OCI-LY7 (cell line): ENCODE results near the gene PRPS1L1. TPM values are rescaled to one million over a fixed set of nuclear protein-coding genes. Genes with fewer than 3 reads are reported as not detected.

Experiments
- BruUV-seq: library from RNA; stranded (reverse); fragments of 400-500 nt; replicated peaks from 2 replicates; lab custom pipeline; 2021; lab: Mats Ljungman, UMichigan
- CTCF ChIA-PET: fragments of 300-600 bp; sonication (Branson Sonifier 250); formaldehyde crosslinking; loops from one replicate; lab custom pipeline; 2022; ENCODE audit warnings: antibody characterized with exemption; ENCODE audit not compliant: unreplicated experiment; lab: Charles Lee
- POLR2A ChIA-PET: fragments of 300-600 bp; sonication (Branson Sonifier 250); formaldehyde crosslinking; loops from one replicate; lab custom pipeline; 2022; ENCODE audit warnings: antibody characterized with exemption; lab: Charles Lee
- DNase-seq: peaks from one replicate; pipeline ENCODE4 v3.0.0-alpha.2; 2015; ENCODE audit warnings: low spot score
- H2AFZ ChIP-seq: fragments of 200-600 bp; sonication (generic), shearing (Covaris generic); 2 replicates; pipeline ENCODE4 v1.6.1; 2014; ENCODE audit warnings: mild to moderate bottlenecking, antibody characterized with exemption, low read length, moderate library complexity
- H3K27ac ChIP-seq: fragments of 200-600 bp; sonication (generic); 2 replicates; pipeline ENCODE4 v1.5.1; 2014; ENCODE audit warnings: mixed run types, low read depth, mild to moderate bottlenecking, moderate library complexity, low read length, inconsistent platforms; ENCODE audit not compliant: poor library complexity, severe bottlenecking
- H3K36me3 ChIP-seq: fragments of 200-600 bp; sonication (generic); 2 replicates; pipeline ENCODE4 v1.6.1; 2014; ENCODE audit warnings: mild to moderate bottlenecking, antibody characterized with exemption, low read length, moderate library complexity, mixed read lengths; ENCODE audit not compliant: insufficient read depth
- H3K4me1 ChIP-seq: fragments of 200-600 bp; sonication (generic); 2 replicates; pipeline ENCODE4 v1.5.1; 2014; ENCODE audit warnings: mild to moderate bottlenecking, low read length; ENCODE audit not compliant: insufficient read depth, poor library complexity, severe bottlenecking
- H3K4me2 ChIP-seq: fragments of 200-600 bp; sonication (generic); 2 replicates; pipeline ENCODE4 v1.6.1; 2014; ENCODE audit warnings: mild to moderate bottlenecking, low read length
- H3K4me3 ChIP-seq: fragments of 200-600 bp; sonication (generic); 2 replicates; pipeline ENCODE4 v1.5.1; 2014; ENCODE audit warnings: mild to moderate bottlenecking, low read depth, low read length; ENCODE audit not compliant: poor library complexity, severe bottlenecking
- H3K79me2 ChIP-seq: fragments of 200-600 bp; sonication (generic); 2 replicates; pipeline ENCODE4 v1.6.1; 2016; ENCODE audit warnings: low read depth, mild to moderate bottlenecking, low read length, moderate library complexity, mixed read lengths; ENCODE audit not compliant: insufficient read depth
- H3K9me2 ChIP-seq: fragments of 200-600 bp; sonication (generic); 2 replicates; pipeline ENCODE4 v1.6.1; 2016; ENCODE audit warnings: mild to moderate bottlenecking, low read length, mixed read lengths; ENCODE audit not compliant: insufficient read depth
- H3K9me3 ChIP-seq: fragments of 200-600 bp; sonication (generic); 2 replicates; pipeline ENCODE4 v1.6.1; 2014; ENCODE audit warnings: mild to moderate bottlenecking, mixed run types, low read length, mixed read lengths
- H4K20me1 ChIP-seq: fragments of 200-600 bp; sonication (generic); 2 replicates; pipeline ENCODE4 v1.6.1; 2014; ENCODE audit warnings: mild to moderate bottlenecking, antibody characterized with exemption, low read length, moderate library complexity, mixed read lengths; ENCODE audit not compliant: insufficient read depth
- CTCF ChIP-seq: fragments of 200-600 bp; sonication (generic); conservative IDR thresholded peaks from 2 replicates; pipeline ENCODE4 v1.5.1; 2014; ENCODE audit warnings: mild to moderate bottlenecking, antibody characterized with exemption, low read length, moderate library complexity, mixed read lengths
- EZH2phosphoT487 ChIP-seq: fragments of 200-600 bp; sonication (generic); IDR thresholded peaks from 2 replicates; pipeline ENCODE4 v1.6.1; 2018; ENCODE audit warnings: low read depth, borderline replicate concordance, mild to moderate bottlenecking, mixed run types, antibody characterized with exemption, low read length, moderate library complexity, mixed read lengths
- intact Hi-C: fragments of 100-400 bp; cut with micrococcal nuclease; formaldehyde crosslinking; loops from one replicate; pipeline ENCODE4 v1.10.0; 2022; ENCODE audit not compliant: unreplicated experiment
- total RNA-seq, 2 experiments: library from RNA; depleted of rRNA in 1 of 2; stranded (reverse); fragments of >200 nt in 1 of 2; shearing (Covaris generic) in 1 of 2; gene quantifications; 2 replicates each; pipeline ENCODE4 v1.2.3, GENCODE V29; 2014 to 2022

PRPS1L1 gene
- total RNA-seq, 2 experiments from 2014 or later, result not detected

DNA sequence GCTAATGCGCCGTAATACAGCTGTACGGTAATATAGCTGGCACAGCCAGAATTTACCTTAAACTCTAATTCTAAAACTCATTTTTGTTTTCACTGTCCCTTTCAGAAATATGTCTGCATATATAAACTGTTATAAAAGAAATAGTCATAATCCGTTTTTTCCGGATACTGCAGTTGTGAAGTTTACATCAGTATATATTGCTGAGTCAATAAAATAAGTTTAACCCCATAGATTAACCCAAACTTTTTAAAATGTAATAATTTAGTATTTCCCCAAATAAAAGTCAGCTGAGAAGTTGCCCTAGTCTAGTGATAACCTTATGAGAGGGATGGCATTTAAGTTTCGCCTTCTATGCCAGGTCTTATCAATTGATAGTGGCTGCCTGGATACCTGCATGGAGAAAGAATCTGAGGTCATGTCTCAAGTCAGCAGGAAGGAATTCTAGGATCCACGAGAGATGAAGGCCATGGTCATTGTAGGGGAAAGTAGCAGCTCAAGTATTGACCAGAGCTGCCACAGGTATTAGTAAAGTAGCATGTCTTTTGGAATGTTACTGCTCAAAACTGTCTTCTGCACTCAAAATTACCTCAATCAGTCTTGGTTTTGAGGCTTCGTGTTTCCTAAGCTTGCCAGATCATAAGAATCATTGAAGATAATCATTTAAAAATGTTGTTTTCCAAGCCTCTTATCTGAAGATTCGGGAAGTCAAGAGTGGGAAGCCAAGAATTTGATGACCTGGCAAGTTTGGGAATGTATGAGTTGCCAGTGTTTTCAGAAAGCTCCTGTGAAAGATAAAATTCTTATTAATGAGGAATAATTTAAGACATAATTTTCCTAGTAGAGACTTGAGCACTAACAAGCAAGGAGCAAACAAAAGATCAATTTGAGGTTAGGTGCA is 10.8 kb downstream of the PRPS1L1 start:
- CTCF ChIA-PET, result no interaction called here

GRCh38 chr7:18013936-18014335 is 13.7 kb downstream of the PRPS1L1 start:
- H4K20me1 ChIP-seq, result no peaks in the 10 kb centered on the region
- H3K4me3 ChIP-seq, result no peak overlapping the region
- no peak for DNase-seq
- no peak overlapping the region for H3K4me2 ChIP-seq
- TF ChIP-seq EZH2phosphoT487, result no peak
- BruUV-seq, result no TSS peak
- intact Hi-C loops, result no loop called here
- H3K27ac ChIP-seq, result no peak overlapping the region
- no peaks in the 10 kb centered on the region for H3K36me3 ChIP-seq
- ChIA-PET POLR2A (interaction anchor here (0.6 kb wide), 1 partner anchor 1109 kb away, joined by 4 read pairs; no protein-coding TSS in a partner anchor), CTCF (no interaction called here)
- no peaks in the 10 kb centered on the region for H3K9me2 ChIP-seq
- H3K9me3 ChIP-seq, result no peaks in the 10 kb centered on the region
- no peaks in the 10 kb centered on the region for H3K79me2 ChIP-seq
- no peak overlapping the region for H2AFZ ChIP-seq
- no peaks in the 10 kb centered on the region for H3K4me1 ChIP-seq

More for the DNA sequence above, 10.8 kb downstream of the PRPS1L1 start:
- no peaks in the 10 kb centered on the region for H3K9me2 ChIP-seq
- no peaks in the 10 kb centered on the region for H3K79me2 ChIP-seq
- no peaks in the 10 kb centered on the region for H3K36me3 ChIP-seq
- no peak overlapping the region for H3K4me3 ChIP-seq
- H3K27ac ChIP-seq, result no peak overlapping the region
- no peaks in the 10 kb centered on the region for H4K20me1 ChIP-seq
- no peak overlapping the region for H2AFZ ChIP-seq
- POLR2A ChIA-PET, result interaction anchor here (0.5 to 1.6 kb wide), 6 partner anchors 10 to 68 kb away, joined by 3 to 5 read pairs (median 3); no protein-coding TSS in a partner anchor
- DNase-seq, result no peak
- H3K4me1 ChIP-seq, result no peaks in the 10 kb centered on the region
- BruUV-seq, result no TSS peak
- TF ChIP-seq CTCF (no peak), EZH2phosphoT487 (no peak)
- no peak overlapping the region for H3K4me2 ChIP-seq
- no peaks in the 10 kb centered on the region for H3K9me3 ChIP-seq
- intact Hi-C loops, result no loop called here

- no TSS peak for BruUV-seq
- Histone ChIP-seq H3K27ac (no peak overlapping the region), H4K20me1 (no peaks in the 10 kb centered on the region), H3K4me3 (no peak overlapping the region), H3K9me2 (no peaks in the 10 kb centered on the region), H3K36me3 (no peaks in the 10 kb centered on the region), H3K4me1 (no peaks in the 10 kb centered on the region), H2AFZ (no peak overlapping the region), H3K79me2 (no peaks in the 10 kb centered on the region), H3K4me2 (no peak overlapping the region), H3K9me3 (no peaks in the 10 kb centered on the region)
- TF ChIP-seq EZH2phosphoT487, result no peak
- no peak for TF ChIP-seq CTCF
- ChIA-PET POLR2A (interaction anchor here (0.7 kb wide), 1 partner anchor 62 kb away, joined by 4 read pairs; no protein-coding TSS in a partner anchor), CTCF (no interaction called here)
- intact Hi-C loops, result no loop called here
- no peak for DNase-seq
Observed at GRCh38 chr7:18004372-18004771, 23.3 kb downstream of the PRPS1L1 start.
